Hepatocyte (in vitro differentiated cells): ENCODE results near the gene CRABP2. TPM values are rescaled to one million over a fixed set of nuclear protein-coding genes. Genes with fewer than 3 reads are reported as not detected.

ENCODE experiments used
- DNase-seq: peaks from one replicate; pipeline ENCODE4 v3.0.0-alpha.2; 2016; ENCODE audit warnings: low spot score
- H2AFZ ChIP-seq: fragments of 200-600 bp; sonication (generic); 2 replicates; pipeline ENCODE4 v1.6.0; 2016; ENCODE audit warnings: antibody characterized with exemption, mild to moderate bottlenecking
- H3K27ac ChIP-seq: fragments of 200-600 bp; sonication (generic); 2 replicates; pipeline ENCODE4 v1.5.1; 2016; ENCODE audit warnings: mild to moderate bottlenecking
- H3K27me3 ChIP-seq: fragments of 200-600 bp; sonication (generic); 2 replicates; pipeline ENCODE4 v1.6.1; 2016
- H3K36me3 ChIP-seq: fragments of 200-600 bp; sonication (generic); replicated peaks from 2 replicates; pipeline ENCODE4 v1.5.1; 2016; ENCODE audit warnings: low read depth; ENCODE audit not compliant: insufficient read depth
- H3K4me1 ChIP-seq: fragments of 200-600 bp; sonication (generic); 2 replicates; pipeline ENCODE4 v1.5.1; 2016; ENCODE audit warnings: mild to moderate bottlenecking, moderate library complexity; ENCODE audit not compliant: insufficient read depth
- H3K4me2 ChIP-seq: fragments of 200-600 bp; sonication (generic); 2 replicates; pipeline ENCODE4 v1.6.0; 2016
- H3K4me3 ChIP-seq: fragments of 200-600 bp; sonication (generic); 2 replicates; pipeline ENCODE4 v1.5.1; 2016; ENCODE audit warnings: mild to moderate bottlenecking
- H3K79me2 ChIP-seq: fragments of 200-600 bp; sonication (generic); 2 replicates; pipeline ENCODE4 v1.6.0; 2017; ENCODE audit warnings: mild to moderate bottlenecking
- H3K9me2 ChIP-seq: fragments of 200-600 bp; sonication (generic); replicated peaks from 2 replicates; pipeline ENCODE4 v1.6.0; 2017; ENCODE audit warnings: mild to moderate bottlenecking; ENCODE audit not compliant: insufficient read depth
- H3K9me3 ChIP-seq: fragments of 200-600 bp; sonication (generic); 2 replicates; pipeline ENCODE4 v1.5.1; 2016; ENCODE audit warnings: low read depth, mild to moderate bottlenecking
- H4K20me1 ChIP-seq: fragments of 200-600 bp; sonication (generic); 2 replicates; pipeline ENCODE4 v1.6.0; 2016; ENCODE audit warnings: mild to moderate bottlenecking; ENCODE audit not compliant: insufficient read depth, poor library complexity, severe bottlenecking
- CTCF ChIP-seq: fragments of 200-600 bp; sonication (generic); IDR thresholded peaks from 2 replicates; pipeline ENCODE4 v1.5.1; 2016; ENCODE audit warnings: antibody characterized with exemption, mild to moderate bottlenecking; ENCODE audit not compliant: poor library complexity
- EZH2 ChIP-seq: fragments of 200-600 bp; sonication (generic); IDR thresholded peaks from 2 replicates; pipeline ENCODE4 v1.6.1; 2016; ENCODE audit warnings: antibody characterized with exemption, mild to moderate bottlenecking, borderline replicate concordance
- EZH2phosphoT487 ChIP-seq: fragments of 200-600 bp; sonication (generic); IDR thresholded peaks from one replicate; pipeline ENCODE4 v1.6.1; 2018; ENCODE audit warnings: antibody characterized with exemption, mild to moderate bottlenecking, low read depth, moderate library complexity; ENCODE audit not compliant: unreplicated experiment, severe bottlenecking
- whole genome bisulfite sequencing: methylation state at CpG from one replicate; pipeline ENCODE4 v1.1.6; 2016; ENCODE audit warnings: low lambda C conversion rate; ENCODE audit errors: missing lambda C conversion rate; 5-methylcytosine and 5-hydroxymethylcytosine counted together
- polyA plus RNA-seq: library from polyadenylated mRNA; unstranded; fragments of >200 nt; fragmentation: Nextera tagmentation; extraction: Ambion mirVana; gene quantifications from 2 replicates; pipeline ENCODE4 v1.2.1, GENCODE V29; 2016
- total RNA-seq: library from RNA; depleted of rRNA; stranded (reverse); fragments of >200 nt; gene quantifications from 2 replicates; pipeline ENCODE4 v1.2.3, GENCODE V29; 2014

Gene CRABP2
- total and polyA plus RNA-seq, 2 experiments from 2014 or later: 93.5 to 171 TPM

DNA sequence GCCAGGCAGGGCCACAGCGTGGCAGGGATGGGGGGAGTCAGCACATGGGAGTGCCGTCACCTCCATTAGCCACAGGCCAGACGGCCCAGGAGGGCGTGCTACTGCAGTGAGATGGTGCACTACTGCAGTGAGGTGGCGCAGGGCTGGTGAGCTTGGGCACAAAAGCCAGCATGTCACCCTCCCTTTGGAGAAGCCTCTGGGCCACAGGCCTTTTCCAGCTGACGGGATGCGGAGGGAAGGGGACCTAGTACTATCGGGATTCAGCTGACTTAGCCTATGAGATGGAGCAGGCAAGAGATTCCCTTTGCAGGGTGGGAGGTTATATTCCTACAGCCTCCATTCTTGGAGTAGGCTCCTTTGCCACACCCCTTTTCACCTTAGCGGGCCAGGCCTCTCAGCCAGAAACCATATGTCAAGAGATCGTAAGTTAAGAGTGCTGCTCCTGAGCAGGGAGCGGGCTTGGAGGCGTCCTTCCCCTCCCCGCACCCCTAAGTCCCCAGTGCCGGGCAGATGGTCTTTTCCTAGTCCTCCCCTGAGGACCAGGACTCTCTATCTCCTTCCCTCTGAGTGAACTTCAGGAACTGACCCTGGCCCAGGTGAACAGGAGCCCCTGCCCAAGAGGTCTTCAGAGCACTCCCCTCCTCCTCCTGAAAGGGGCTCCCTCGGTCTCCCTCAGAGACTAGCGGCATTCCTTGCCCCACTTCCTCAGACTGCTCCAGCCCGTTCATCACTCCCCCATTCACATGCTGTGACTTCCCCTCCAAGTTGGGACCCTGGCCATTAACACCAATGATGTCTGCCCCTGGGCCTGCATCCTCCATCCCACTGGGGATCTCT, 36.4 kb downstream of the CRABP2 start:
- peaks cover 47% of the 10 kb centered on the region for H3K4me1 ChIP-seq

DNA sequence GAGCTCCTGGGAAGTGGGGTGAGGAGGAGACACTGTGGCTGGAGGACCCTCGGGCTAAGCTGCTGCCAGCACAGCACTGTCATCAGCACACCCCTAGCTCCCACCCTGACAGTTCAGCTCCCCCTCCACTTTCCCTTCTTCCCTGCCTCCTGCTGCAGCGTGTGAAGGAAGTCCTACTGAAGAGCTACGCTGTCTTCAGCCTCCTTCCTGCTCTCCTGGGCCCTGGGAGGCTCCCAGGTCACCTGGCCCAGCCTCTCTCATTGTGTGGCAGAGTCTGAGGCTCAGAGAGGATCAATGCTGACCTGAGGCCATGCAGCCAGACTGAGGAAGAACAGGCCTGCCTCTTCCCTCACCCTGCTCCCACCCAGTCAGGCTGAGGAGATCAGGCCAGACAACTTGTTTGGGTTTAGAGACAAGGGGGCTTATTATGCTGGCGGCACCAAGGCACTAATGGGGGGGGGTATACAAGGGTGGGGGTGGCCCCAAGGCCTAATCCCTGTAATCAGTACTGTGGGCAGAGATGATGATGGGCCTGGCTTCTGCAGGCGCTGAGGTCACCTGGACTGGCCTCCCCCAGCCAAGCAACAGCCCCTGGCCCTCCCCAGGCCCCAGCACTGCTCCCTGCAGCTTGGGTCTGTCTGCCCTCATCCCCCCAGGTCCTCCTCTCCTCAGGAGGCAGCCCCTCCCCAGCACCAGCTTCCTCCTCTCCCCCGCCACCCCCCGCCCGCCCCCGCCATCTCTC, 37.2 kb downstream of the CRABP2 start:
- no peak for DNase-seq
- Histone ChIP-seq H3K36me3 (no peaks in the 10 kb centered on the region), H3K4me2 (peak overlapping the region; percentile 19), H3K4me1 (peaks cover 50% of the 10 kb centered on the region), H3K9me2 (no peaks in the 10 kb centered on the region), H3K4me3 (no peak overlapping the region), H4K20me1 (no peaks in the 10 kb centered on the region), H3K9me3 (no peaks in the 10 kb centered on the region), H3K79me2 (no peaks in the 10 kb centered on the region), H2AFZ (no peak overlapping the region), H3K27me3 (no peaks in the 10 kb centered on the region), H3K27ac (peak overlapping the region; percentile 86)
- TF ChIP-seq EZH2 (no peak), EZH2phosphoT487 (no peak), CTCF (no peak)
- 62% methylated on average over 8 of the region's 9 CpGs for WGBS

More for the DNA sequence above, 36.4 kb downstream of the CRABP2 start:
- no peak overlapping the region for H2AFZ ChIP-seq
- DNase-seq: no peak
- H3K27ac ChIP-seq: peak overlapping the region; percentile 86
- no peaks in the 10 kb centered on the region for H3K9me3 ChIP-seq
- H3K27me3 ChIP-seq: no peaks in the 10 kb centered on the region
- no peaks in the 10 kb centered on the region for H3K9me2 ChIP-seq
- H3K4me2 ChIP-seq: no peak overlapping the region
- WGBS: 69% methylated on average over 17 of the region's 17 CpGs
- no peaks in the 10 kb centered on the region for H3K79me2 ChIP-seq
- H3K36me3 ChIP-seq: no peaks in the 10 kb centered on the region
- H3K4me3 ChIP-seq: no peak overlapping the region
- no peaks in the 10 kb centered on the region for H4K20me1 ChIP-seq
- no peak for TF ChIP-seq EZH2
- no peak for TF ChIP-seq CTCF
- no peak for TF ChIP-seq EZH2phosphoT487

DNA sequence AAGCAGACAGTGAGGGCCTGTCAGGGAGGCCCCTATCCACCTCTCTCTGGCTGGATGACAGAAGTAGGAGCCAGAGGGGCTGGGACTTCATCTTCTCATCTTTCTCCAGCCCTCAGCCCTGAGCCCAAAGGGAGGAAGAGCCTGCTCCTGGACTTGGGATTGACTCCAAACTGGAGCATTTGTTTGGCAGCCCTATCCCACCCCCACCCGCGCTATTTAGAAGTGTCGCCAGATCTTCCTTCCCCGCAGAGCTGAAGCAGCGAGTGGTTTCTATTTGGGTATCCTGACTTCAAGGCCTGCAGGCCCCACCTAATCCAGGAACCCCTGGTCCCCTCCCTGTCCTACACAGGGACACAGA, 37.8 kb downstream of the CRABP2 start:
- no peak for TF ChIP-seq CTCF
- no peak for TF ChIP-seq EZH2phosphoT487
- 74% methylated on average over 5 of the region's 5 CpGs for WGBS
- DNase-seq: peak; percentile 50

More for the DNA sequence above, 37.8 kb downstream of the CRABP2 start:
- Histone ChIP-seq H3K27ac (peak overlapping the region; percentile 86), H2AFZ (no peak overlapping the region), H4K20me1 (no peaks in the 10 kb centered on the region), H3K4me3 (no peak overlapping the region), H3K27me3 (no peaks in the 10 kb centered on the region), H3K9me2 (no peaks in the 10 kb centered on the region), H3K4me2 (peak overlapping the region; percentile 19), H3K4me1 (peaks cover 55% of the 10 kb centered on the region), H3K79me2 (no peaks in the 10 kb centered on the region), H3K9me3 (no peaks in the 10 kb centered on the region), H3K36me3 (no peaks in the 10 kb centered on the region)
